GM19099 (cell line): ENCODE results near the gene NR1H3.

Source experiments
- POLR2A ChIP-seq: IDR thresholded peaks from 3 replicates; pipeline ENCODE4 v1.6.1; 2011; ENCODE audit warnings: low read depth; ENCODE audit not compliant: insufficient read length; ENCODE audit errors: extremely low read depth

The NR1H3 gene

GRCh38 chr11:47241841-47242301 lies 15.9 kb upstream of the NR1H3 start:
- TF ChIP-seq POLR2A, result no peak

GRCh38 chr11:47242596-47243192 lies 15.1 kb upstream of the NR1H3 start:
- no peak for TF ChIP-seq POLR2A

- no peak for TF ChIP-seq POLR2A
These were observed 14.3 kb upstream of the NR1H3 start for GRCh38 chr11:47243454-47243853.

DNA sequence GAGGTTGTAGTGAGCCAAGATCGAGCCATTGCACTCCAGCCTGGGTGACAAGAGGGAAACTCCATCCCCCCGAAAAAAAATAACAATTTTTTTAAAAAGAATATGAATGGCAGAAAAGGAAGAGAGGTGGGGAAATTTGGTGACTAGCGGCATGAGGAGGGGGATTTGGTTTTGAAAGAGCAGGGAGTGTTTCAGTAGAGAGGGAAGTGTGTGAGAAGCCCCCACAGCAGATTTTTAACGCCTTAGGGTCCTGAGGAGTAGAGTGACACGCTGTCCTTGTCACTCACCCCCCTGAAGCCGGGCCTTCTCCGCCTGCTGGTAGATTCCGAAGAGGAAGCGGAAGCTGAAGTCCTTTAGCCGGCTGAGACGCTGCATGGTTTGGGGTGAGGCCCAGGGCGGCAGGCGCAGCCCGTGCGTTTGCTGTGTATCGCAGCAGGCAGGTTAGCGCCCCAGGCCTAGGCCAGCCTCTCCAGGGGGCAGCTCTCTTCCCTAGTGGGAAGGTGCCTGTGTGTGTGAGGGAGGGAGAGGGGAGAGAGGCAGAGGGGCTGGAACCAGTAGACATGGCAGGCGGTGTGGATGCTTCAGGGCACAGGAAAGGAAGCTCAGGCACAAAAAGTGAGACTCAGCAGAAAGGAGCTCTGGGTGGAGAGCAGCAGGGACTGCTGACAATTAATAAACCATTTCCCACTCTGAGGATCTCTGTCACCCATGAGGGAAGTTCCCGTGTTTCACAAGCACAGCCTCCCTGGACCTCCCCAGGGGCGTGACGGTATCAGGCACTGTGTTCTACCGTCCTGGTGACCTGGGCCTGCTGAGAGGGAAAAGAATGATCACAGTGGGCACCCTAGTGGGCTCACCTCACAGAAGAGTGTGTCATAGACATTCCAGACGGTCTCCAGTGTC lies 13.1 kb upstream of the NR1H3 start:
- no peak for TF ChIP-seq POLR2A

DNA sequence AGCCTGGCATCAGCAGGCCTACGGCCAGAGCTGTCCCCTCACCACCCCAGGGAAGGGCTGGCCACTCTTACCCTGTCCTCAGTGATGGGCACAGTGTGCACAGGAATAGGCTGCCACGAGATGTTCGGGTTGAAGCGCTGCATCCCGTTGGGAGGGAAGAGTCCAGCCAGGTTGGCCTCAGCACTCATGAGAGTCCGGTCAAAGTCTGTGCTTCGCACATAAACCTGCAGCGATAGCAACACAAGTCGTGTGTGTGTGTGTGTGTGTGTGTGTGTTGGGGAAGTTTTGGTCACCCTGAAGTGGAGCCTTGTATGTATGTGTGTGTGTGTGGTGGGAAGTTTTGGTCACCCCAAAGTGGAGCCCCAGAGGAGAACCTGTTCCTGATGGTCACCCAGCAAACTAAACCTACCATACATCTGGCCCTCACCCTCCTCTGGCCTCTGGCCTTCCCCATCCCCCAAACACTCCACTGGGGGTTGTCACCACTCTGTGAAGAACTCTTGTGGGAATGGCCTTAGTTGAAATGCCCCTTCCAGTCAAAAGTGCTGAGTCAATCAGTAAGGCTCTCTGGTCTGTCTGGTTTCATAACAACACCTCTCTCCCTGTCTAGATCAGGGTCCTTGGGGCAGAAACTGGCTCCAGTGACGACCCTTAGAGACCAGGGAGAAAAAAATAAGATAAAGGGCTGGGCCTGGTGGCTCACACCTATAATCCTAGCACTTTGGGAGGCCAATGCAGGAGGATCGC lies 12.0 kb upstream of the NR1H3 start:
- no peak for TF ChIP-seq POLR2A

DNA sequence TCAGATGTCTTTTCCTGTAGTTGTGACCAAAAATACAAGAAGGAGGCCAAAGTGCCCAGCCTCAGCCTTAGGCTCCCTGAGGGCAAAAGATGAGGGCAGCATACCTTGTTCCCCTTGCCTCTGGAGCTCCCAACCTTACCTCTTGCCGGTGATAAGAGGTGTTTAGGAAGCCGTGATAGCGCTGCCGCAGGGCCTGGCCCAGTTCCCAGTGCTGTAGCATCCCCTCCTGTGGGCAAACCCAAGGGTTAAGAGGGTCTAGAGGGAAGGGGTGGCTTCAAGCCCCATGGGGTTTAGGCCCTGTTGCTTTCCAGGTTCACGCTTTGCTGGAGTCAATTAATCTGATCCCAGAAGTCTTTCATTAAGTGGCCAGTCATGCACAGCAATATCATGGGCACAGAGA lies 10.3 kb upstream of the NR1H3 start:
- no peak for TF ChIP-seq POLR2A

- TF ChIP-seq POLR2A, result no peak
These were observed 9.5 kb upstream of the NR1H3 start for GRCh38 chr11:47248304-47248663.

GRCh38 chr11:47248664-47249377 lies 9.0 kb upstream of the NR1H3 start, which contains the start of gene ACP2:
TSS of gene ACP2 (minus strand) at chr11:47248814. CDS start at chr11:47248789, 25 bp downstream.
- peak; percentile 88 for TF ChIP-seq POLR2A

- no peak for TF ChIP-seq POLR2A
These were observed 8.4 kb upstream of the NR1H3 start for GRCh38 chr11:47249378-47249715.

- no peak for TF ChIP-seq POLR2A
These were observed 6.0 kb upstream of the NR1H3 start for GRCh38 chr11:47251751-47252150.

- TF ChIP-seq POLR2A, result no peak
These were observed 4.1 kb upstream of the NR1H3 start for GRCh38 chr11:47253660-47254059.

DNA sequence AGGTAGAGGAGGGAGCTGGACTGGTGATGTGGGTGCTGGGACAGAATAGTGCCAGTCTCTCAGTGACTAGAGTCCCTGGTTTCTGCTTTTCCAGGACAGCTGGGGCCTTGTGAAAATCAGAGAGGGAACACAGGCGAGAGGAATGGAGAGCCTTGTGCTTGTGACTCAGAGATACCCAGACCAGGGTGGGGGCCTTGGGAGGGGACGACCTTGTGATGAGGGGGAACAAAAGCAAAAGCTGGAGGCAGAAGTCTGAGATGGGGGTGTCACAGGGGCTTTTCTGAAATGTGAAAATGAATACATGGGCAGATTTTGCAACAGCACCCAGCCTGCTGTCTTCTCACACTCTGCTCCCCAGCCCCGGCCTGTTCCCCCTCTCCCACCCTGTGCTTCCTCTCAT lies 3.4 kb upstream of the NR1H3 start:
- TF ChIP-seq POLR2A, result no peak

DNA sequence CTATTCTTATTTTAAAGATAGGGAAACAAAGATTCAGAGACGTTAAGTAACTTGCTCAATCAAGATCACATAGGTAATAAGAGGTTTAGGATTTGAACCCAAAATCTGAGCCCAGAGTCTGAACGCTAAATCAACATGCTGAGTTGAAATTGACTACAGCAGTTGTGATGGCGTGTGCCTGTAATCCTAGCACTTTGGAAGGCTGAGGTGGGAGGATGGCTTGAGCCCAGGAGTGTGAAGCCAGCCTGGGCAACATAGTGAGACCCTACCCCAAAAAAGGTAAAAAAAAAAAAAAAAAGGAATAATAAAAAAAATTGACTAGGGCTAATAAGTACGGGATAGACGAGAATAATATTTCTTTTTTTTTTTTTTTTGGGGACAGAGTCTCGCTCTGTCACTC lies 1.4 kb upstream of the NR1H3 start:
- no peak for TF ChIP-seq POLR2A

DNA sequence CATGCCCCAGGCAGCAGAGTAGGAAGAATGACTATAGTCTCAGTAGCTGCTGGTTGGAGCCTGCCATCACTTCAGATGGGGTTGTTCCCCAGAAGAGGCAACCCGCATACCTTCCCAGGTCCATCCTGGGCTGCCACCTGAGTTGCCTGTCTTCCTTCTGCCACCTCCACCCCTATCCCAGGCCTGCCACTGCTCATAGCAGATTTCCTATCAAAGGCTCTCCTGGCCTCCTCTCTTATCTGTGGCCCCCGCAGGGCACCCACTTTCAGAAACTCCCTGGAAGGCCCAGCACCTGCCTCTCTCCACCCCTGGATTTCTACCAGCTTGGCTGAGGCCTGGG lies 649 bp upstream of the NR1H3 start:
- TF ChIP-seq POLR2A, result no peak

GRCh38 chr11:47258317-47258902 lies 614 bp downstream of the NR1H3 start:
- TF ChIP-seq POLR2A, result no peak
